Endothelial cell of umbilical vein (primary cell): ENCODE data around the gene CCN2. TPM values are rescaled to one million over a fixed set of nuclear protein-coding genes. Genes with fewer than 3 reads are reported as not detected.

Experiments
- BruUV-seq: library from RNA; stranded (reverse); fragments of 400-500 nt; replicated peaks from 2 replicates; lab custom pipeline; 2021; lab: Mats Ljungman, UMichigan
- CTCF ChIA-PET: fragments of 300-600, 350-600 bp; sonication (Branson Sonifier 250); formaldehyde crosslinking; loops from one replicate; lab custom pipeline; 2021; ENCODE audit warnings: antibody characterized with exemption, inconsistent platforms; lab: Charles Lee
- POLR2A ChIA-PET: fragments of 300-600, 350-600 bp; sonication (Branson Sonifier 250); formaldehyde crosslinking; loops from one replicate; lab custom pipeline; 2021; ENCODE audit warnings: antibody characterized with exemption, inconsistent platforms; lab: Charles Lee
- DNase-seq: peaks from one replicate; pipeline ENCODE4 v3.0.0-alpha.2; 2011; ENCODE audit warnings: low read depth, low spot score
- FAIRE-seq: peaks from 2 replicates; lab custom pipeline; 2011; peaks lifted over from hg19 to GRCh38; lab: Jason Lieb, UNC
- H2AFZ ChIP-seq: 2 replicates; pipeline ENCODE4 v1.6.0; 2012; ENCODE audit warnings: low read depth, low read length, control low read depth, inconsistent platforms
- H3K27ac ChIP-seq: 2 replicates; pipeline ENCODE4 v1.5.1; 2011; ENCODE audit warnings: low read depth, mild to moderate bottlenecking, control low read depth, low read length, moderate library complexity; ENCODE audit not compliant: insufficient read depth
- H3K27me3 ChIP-seq, 2 experiments: 2 replicates each; pipeline versions ENCODE4 v1.6.0 to v1.6.1; 2011; ENCODE audit warnings: low read length in 2 of 2, mixed read lengths in 1 of 2; ENCODE audit not compliant: control insufficient read depth in 2 of 2, insufficient read depth in 2 of 2
- H3K36me3 ChIP-seq, 2 experiments: 2 replicates in 1 of 2; 3 replicates in 1 of 2; pipeline ENCODE4 v1.5.1; 2011; ENCODE audit warnings: low read length in 2 of 2, mild to moderate bottlenecking in 1 of 2, moderate library complexity in 1 of 2; ENCODE audit not compliant: control insufficient read depth in 2 of 2, insufficient read depth in 2 of 2; ENCODE audit errors: extremely low read depth in 1 of 2
- H3K4me1 ChIP-seq: 3 replicates; pipeline ENCODE4 v1.5.1; 2011; ENCODE audit warnings: mild to moderate bottlenecking, low read length; ENCODE audit not compliant: control insufficient read depth, insufficient read depth; ENCODE audit errors: extremely low read depth
- H3K4me2 ChIP-seq: 2 replicates; pipeline ENCODE4 v1.6.1; 2011; ENCODE audit warnings: low read length, control low read depth, mixed read lengths; ENCODE audit not compliant: insufficient read depth
- H3K4me3 ChIP-seq, 3 experiments: fragments of 200-600 bp in 1 of 3; sonication (generic), shearing (Covaris generic) in 1 of 3; replicated peaks in 1 of 3; 2 replicates each; pipeline ENCODE4 v1.5.1; 2011 to 2016; ENCODE audit warnings: control low read depth in 3 of 3, low read length in 3 of 3, mild to moderate bottlenecking in 2 of 3, inconsistent platforms in 1 of 3, low read depth in 1 of 3, moderate library complexity in 1 of 3; ENCODE audit not compliant: insufficient read depth in 1 of 3
- H3K79me2 ChIP-seq: 2 replicates; pipeline ENCODE4 v1.6.0; 2012; ENCODE audit warnings: low read length, inconsistent platforms; ENCODE audit not compliant: control insufficient read depth, insufficient read depth
- H3K9ac ChIP-seq: replicated peaks from 2 replicates; pipeline ENCODE3; 2011; ENCODE audit warnings: low read length, control low read depth; ENCODE audit not compliant: insufficient read depth; ENCODE audit errors: extremely low read depth
- H3K9me1 ChIP-seq: replicated peaks from 3 replicates; pipeline ENCODE4 v1.6.0; 2011; ENCODE audit warnings: mild to moderate bottlenecking, low read length; ENCODE audit not compliant: control insufficient read depth, insufficient read depth; ENCODE audit errors: extremely low read depth
- H3K9me3 ChIP-seq: replicated peaks from 2 replicates; pipeline ENCODE4 v1.5.1; 2012; ENCODE audit warnings: low read length, inconsistent platforms; ENCODE audit not compliant: control insufficient read depth, insufficient read depth
- H4K20me1 ChIP-seq: replicated peaks from 2 replicates; pipeline ENCODE3; 2011; ENCODE audit warnings: mild to moderate bottlenecking, low read length; ENCODE audit not compliant: control insufficient read depth, insufficient read depth; ENCODE audit errors: extremely low read depth
- CTCF ChIP-seq, 2 donors: IDR thresholded peaks; 1 replicate in 1 of 2; 2 replicates in 1 of 2; pipeline ENCODE4 v1.5.1; 2011; ENCODE audit warnings: low read length in 2 of 2, mild to moderate bottlenecking in 2 of 2, moderate library complexity in 2 of 2, control low read depth in 1 of 2, inconsistent platforms in 1 of 2, low read depth in 1 of 2; ENCODE audit not compliant: insufficient read depth in 1 of 2; ENCODE audit errors: extremely low read depth in 1 of 2
- FOS ChIP-seq: IDR thresholded peaks from 2 replicates; pipeline ENCODE4 v1.6.1; 2011; ENCODE audit warnings: mild to moderate bottlenecking, low read length, moderate library complexity, borderline replicate concordance; ENCODE audit not compliant: insufficient read depth
- GATA2 ChIP-seq: IDR thresholded peaks from 2 replicates; pipeline ENCODE4 v1.7.0; 2011; ENCODE audit warnings: low read depth, mild to moderate bottlenecking, moderate library complexity, mixed read lengths, low read length; ENCODE audit not compliant: insufficient read length, insufficient read depth
- POLR2A ChIP-seq: IDR thresholded peaks from 2 replicates; pipeline ENCODE4 v1.6.1; 2012; ENCODE audit warnings: low read depth, mild to moderate bottlenecking, control low read depth, low read length
- dilution Hi-C: fragments of 300-500 bp; cut with MboI; formaldehyde crosslinking; loops from one replicate; pipeline ENCODE4 v1.15.0; 2019; ENCODE audit warnings: low sequenced_read_pairs; ENCODE audit not compliant: extremely low pct_ligation_motif_present
- intact Hi-C: fragments of 100-400 bp; cut with micrococcal nuclease; formaldehyde crosslinking; loops from one replicate; pipeline ENCODE4 v1.10.0; 2022
- polyA plus RNA-seq, 4 experiments: library from polyadenylated mRNA; depleted of rRNA in 3 of 4; stranded (reverse) in 3 of 4; unstranded in 1 of 4; fragments of >200 nt; gene quantifications; 2 replicates each; pipeline versions ENCODE4 v1.2.1 to v1.2.3, GENCODE V29; 2011 to 2012; ENCODE audit warnings: missing spikeins in 1 of 4
- total RNA-seq: library from RNA; stranded (reverse); gene quantifications from 2 replicates; pipeline ENCODE4 v1.2.3, GENCODE V29; 2021
- TF ChIP-seq, protein P1 (sequence below): IDR thresholded peaks from 2 replicates; pipeline ENCODE4 v1.6.1; 2011; ENCODE audit not compliant: insufficient read depth, insufficient read length

The CCN2 gene
- total and polyA plus RNA-seq, 2 donors (not counting 3 experiments of a cell fraction or from before 2014, with no cell fraction given): 1,926 to 2,488 TPM

DNA sequence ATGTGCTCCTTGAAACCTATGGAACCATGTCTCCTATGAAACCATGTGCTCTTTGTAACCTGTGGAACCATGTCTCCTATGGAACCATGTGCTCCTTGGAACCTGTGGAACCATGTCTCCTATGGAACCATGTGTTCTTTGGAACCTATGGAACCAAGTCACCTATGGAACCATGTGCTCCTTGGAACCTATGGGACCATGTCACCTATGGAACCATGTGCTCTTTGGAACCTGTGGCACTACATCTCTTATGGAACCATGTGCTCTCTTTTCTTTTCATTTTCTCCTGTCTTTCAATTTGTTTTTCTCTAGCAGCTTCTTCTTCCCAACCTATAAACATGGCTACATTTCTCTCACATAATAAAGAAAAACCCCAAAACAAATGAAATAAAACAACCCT, 11.9 kb upstream of the CCN2 start:
- peaks cover 7% of the 10 kb centered on the region for H3K4me1 ChIP-seq

GRCh38 chr6:131960371-131961133, 9.4 kb upstream of the CCN2 start:
- peak; percentile 43 for FAIRE-seq
- Histone ChIP-seq H4K20me1 (no peaks in the 10 kb centered on the region), H3K9me1 (no peaks in the 10 kb centered on the region), H3K4me1 (peaks cover 11% of the 10 kb centered on the region), H2AFZ (peak overlapping the region; percentile 28), H3K9me3 (no peaks in the 10 kb centered on the region), H3K9ac (peak overlapping the region; percentile 42), H3K4me2 (no peak overlapping the region), H3K36me3 (no peaks in the 10 kb centered on the region), H3K79me2 (no peaks in the 10 kb centered on the region), H3K27me3 (no peaks in the 10 kb centered on the region), H3K4me3 (no peak overlapping the region), H3K27ac (peak overlapping the region; percentile 19)
- dilution Hi-C loops: no loop called here
- BruUV-seq: no TSS peak
- intact Hi-C loops: loop anchor here (1.0 kb wide), 4 partner anchors 103 to 299 kb away; no protein-coding TSS in a partner anchor
- POLR2A ChIA-PET: interaction anchor here (0.6 to 1.1 kb wide), 3 partner anchors 11 to 124 kb away, joined by 3 to 4 read pairs (median 3); no protein-coding TSS in a partner anchor
- CTCF ChIA-PET: interaction anchor here (0.6 to 4.0 kb wide), 36 partner anchors 9 to 338 kb away, joined by 3 to 59 read pairs (median 5); partner anchors contain the start of gene CCN2
- TF ChIP-seq GATA2 (peak; percentile 14), POLR2A (no peak), CTCF (IDR thresholded peaks at IDR 0.05; ENCODE audit: extremely low read depth in 1 of 2, insufficient read depth in 1 of 2, low read depth in 1 of 2, low read length in 2 of 2) (peak in 1 of 2 donors; percentile 12)
- peak; percentile 76 for DNase-seq

More for the DNA sequence above, 11.9 kb upstream of the CCN2 start:
- TF ChIP-seq, protein P1, sequence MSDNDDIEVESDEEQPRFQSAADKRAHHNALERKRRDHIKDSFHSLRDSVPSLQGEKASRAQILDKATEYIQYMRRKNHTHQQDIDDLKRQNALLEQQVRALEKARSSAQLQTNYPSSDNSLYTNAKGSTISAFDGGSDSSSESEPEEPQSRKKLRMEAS: peak; percentile 82
- no peak for TF ChIP-seq FOS
- no TSS peak for BruUV-seq
- intact Hi-C loops: no loop called here
- Histone ChIP-seq H3K9me3 (no peaks in the 10 kb centered on the region), H3K27ac (no peak overlapping the region), H4K20me1 (no peaks in the 10 kb centered on the region), H3K79me2 (no peaks in the 10 kb centered on the region), H3K36me3 (no peaks in the 10 kb centered on the region), H2AFZ (no peak overlapping the region), H3K9me1 (no peaks in the 10 kb centered on the region), H3K9ac (no peak overlapping the region), H3K27me3 (no peaks in the 10 kb centered on the region), H3K4me2 (no peak overlapping the region), H3K4me3 (no peak overlapping the region)
- POLR2A ChIA-PET: no interaction called here
- FAIRE-seq: no peak
- dilution Hi-C loops: no loop called here
- DNase-seq: no peak
- CTCF ChIA-PET: interaction anchor here (1.3 to 1.5 kb wide), 4 partner anchors 17 to 317 kb away, joined by 3 to 6 read pairs (median 4); no protein-coding TSS in a partner anchor
